Measurements from ENCODE around the gene CDKAL1. TPM values are rescaled to one million over a fixed set of nuclear protein-coding genes. Genes with fewer than 3 reads are reported as not detected.
"Not testable (repeated sequence)": the region's sequence is repeated elsewhere in the genome, so short reads cannot be mapped to it uniquely, and the experiment has no call there.

CDKAL1 gene
- total RNA-seq, 2 experiments from 2014 or later: 22.6 to 22.7 TPM

DNA sequence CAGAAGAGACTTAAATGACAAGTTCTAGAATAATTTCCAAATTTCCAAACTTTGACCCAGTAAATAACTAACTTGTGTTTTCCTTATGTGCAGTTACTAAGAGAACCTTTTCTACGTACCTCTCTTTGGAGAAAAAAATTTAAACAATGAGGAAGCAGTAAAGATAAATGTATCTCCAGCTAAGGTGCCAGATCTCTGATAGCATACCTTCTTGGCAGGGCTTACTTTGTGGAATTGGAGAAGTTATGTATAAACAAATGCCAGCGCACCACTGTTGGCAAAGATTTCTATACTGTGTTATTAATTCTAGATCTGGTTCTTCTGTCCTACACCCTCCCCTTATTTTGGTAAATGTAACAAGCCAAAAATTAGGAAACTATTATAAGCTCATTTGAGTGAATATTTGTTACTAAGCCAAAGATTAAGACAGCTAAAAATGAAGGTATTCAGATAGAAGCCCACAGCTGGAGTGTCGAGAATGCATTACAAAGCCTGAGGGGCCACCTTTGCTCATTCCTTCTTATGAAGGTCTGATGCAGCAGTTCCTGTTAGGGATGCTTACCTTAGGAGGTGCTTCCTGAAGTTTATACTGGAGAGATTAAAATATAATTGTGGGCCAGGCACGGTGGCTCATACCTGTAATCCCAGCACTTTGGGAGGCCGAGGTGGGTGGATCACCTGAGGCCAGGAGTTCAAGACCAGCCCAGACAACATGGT, 686.2 kb downstream of the CDKAL1 start:
- H3K36me3 Mint-ChIP-seq: peaks cover 41% of the 10 kb centered on the region

GRCh38 chr6:21222656-21223055, 688.4 kb downstream of the CDKAL1 start:
- Mint-ChIP-seq H3K4me1 (no peaks in the 10 kb centered on the region), H3K36me3 (peaks cover 49% of the 10 kb centered on the region), H3K4me3 (no peak overlapping the region), H3K27ac (no peak overlapping the region), H3K27me3 (no peaks in the 10 kb centered on the region), H3K9me3 (no peaks in the 10 kb centered on the region)
- DNase-seq: no peak

More for the DNA sequence above, 686.2 kb downstream of the CDKAL1 start:
- Mint-ChIP-seq H3K4me1 (no peaks in the 10 kb centered on the region), H3K27ac (no peak overlapping the region), H3K27me3 (no peaks in the 10 kb centered on the region), H3K4me3 (no peak overlapping the region), H3K9me3 (no peaks in the 10 kb centered on the region)
- no peak for DNase-seq

GRCh38 chr6:21225912-21226311, 691.7 kb downstream of the CDKAL1 start:
- Mint-ChIP-seq H3K27me3 (no peaks in the 10 kb centered on the region), H3K36me3 (peaks cover 59% of the 10 kb centered on the region), H3K9me3 (no peaks in the 10 kb centered on the region), H3K4me3 (no peak overlapping the region), H3K4me1 (no peaks in the 10 kb centered on the region), H3K27ac (no peak overlapping the region)
- DNase-seq: no peak

GRCh38 chr6:21227486-21227885, 693.2 kb downstream of the CDKAL1 start:
- no peak overlapping the region for H3K27ac Mint-ChIP-seq
- H3K9me3 Mint-ChIP-seq: no peaks in the 10 kb centered on the region
- H3K36me3 Mint-ChIP-seq: peaks cover 64% of the 10 kb centered on the region
- no peaks in the 10 kb centered on the region for H3K27me3 Mint-ChIP-seq
- no peak overlapping the region for H3K4me3 Mint-ChIP-seq
- DNase-seq: no peak
- no peaks in the 10 kb centered on the region for H3K4me1 Mint-ChIP-seq

- Mint-ChIP-seq H3K4me1 (no peaks in the 10 kb centered on the region), H3K9me3 (peaks cover 8% of the 10 kb centered on the region), H3K27ac (no peak overlapping the region), H3K36me3 (peaks cover 65% of the 10 kb centered on the region), H3K4me3 (no peak overlapping the region), H3K27me3 (no peaks in the 10 kb centered on the region)
- no peak for DNase-seq
Measured at GRCh38 chr6:21228411-21228810, 694.2 kb downstream of the CDKAL1 start.

- DNase-seq: no peak
- H3K4me1 Mint-ChIP-seq: no peaks in the 10 kb centered on the region
- no peak overlapping the region for H3K4me3 Mint-ChIP-seq
- no peaks in the 10 kb centered on the region for H3K27me3 Mint-ChIP-seq
- peaks cover 70% of the 10 kb centered on the region for H3K36me3 Mint-ChIP-seq
- peaks cover 11% of the 10 kb centered on the region for H3K9me3 Mint-ChIP-seq
- H3K27ac Mint-ChIP-seq: no peak overlapping the region
Measured at GRCh38 chr6:21228876-21229460, 694.7 kb downstream of the CDKAL1 start.

- Mint-ChIP-seq H3K4me3 (no peak overlapping the region), H3K36me3 (peaks cover 73% of the 10 kb centered on the region), H3K4me1 (no peaks in the 10 kb centered on the region), H3K27me3 (no peaks in the 10 kb centered on the region), H3K9me3 (peaks cover 18% of the 10 kb centered on the region), H3K27ac (no peak overlapping the region)
- DNase-seq: no peak
Measured at GRCh38 chr6:21230536-21230935, 696.3 kb downstream of the CDKAL1 start.

DNA sequence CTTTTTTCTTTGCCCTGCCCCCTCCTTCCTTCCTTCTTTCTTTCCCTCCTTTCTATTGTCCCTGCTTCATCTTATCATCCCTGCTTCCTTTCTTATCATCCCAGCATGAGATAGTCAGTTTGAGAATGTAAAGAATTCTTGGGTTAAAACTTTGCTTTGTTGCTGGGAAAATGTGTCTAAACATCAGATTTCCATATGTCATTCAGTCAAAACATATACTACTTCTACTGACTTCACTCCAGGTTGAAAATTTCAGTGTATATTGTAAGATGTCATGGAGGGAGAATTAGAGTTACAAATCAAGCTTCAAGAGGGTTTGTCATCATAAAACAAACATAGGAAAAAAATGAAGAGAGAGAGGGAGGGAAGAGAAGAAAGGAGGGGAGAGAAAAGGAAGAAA, 700.9 kb downstream of the CDKAL1 start:
- Mint-ChIP-seq H3K4me1 (no peaks in the 10 kb centered on the region), H3K27ac (no peak overlapping the region), H3K9me3 (peaks cover 32% of the 10 kb centered on the region), H3K36me3 (peaks cover 49% of the 10 kb centered on the region), H3K27me3 (no peaks in the 10 kb centered on the region), H3K4me3 (no peak overlapping the region)
- DNase-seq: no peak

DNA sequence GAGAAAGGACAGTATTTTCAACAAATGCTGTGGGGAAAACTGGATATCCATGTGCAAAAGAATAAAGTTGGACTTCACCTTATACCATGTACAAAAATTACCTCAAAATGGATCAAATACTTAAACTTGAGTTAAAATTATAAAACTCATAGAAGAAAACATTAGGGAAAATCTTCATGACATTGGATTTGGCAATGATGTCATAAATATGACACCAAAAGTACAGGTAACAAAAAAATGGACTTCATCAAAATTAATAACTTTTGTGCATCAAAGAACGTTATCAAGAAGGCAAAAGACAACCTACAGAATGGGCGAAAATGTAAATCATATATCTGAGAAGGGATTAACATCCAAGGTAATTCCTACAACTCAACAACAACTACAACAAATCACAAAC, 704.0 kb downstream of the CDKAL1 start:
- peaks cover 20% of the 10 kb centered on the region for H3K36me3 Mint-ChIP-seq
- H3K27ac Mint-ChIP-seq: no peak overlapping the region
- no peak for DNase-seq
- H3K27me3 Mint-ChIP-seq: no peaks in the 10 kb centered on the region
- H3K4me3 Mint-ChIP-seq: no peak overlapping the region
- peaks cover 28% of the 10 kb centered on the region for H3K9me3 Mint-ChIP-seq
- no peaks in the 10 kb centered on the region for H3K4me1 Mint-ChIP-seq

- Mint-ChIP-seq H3K36me3 (no peaks in the 10 kb centered on the region), H3K27me3 (no peaks in the 10 kb centered on the region), H3K9me3 (peaks cover 19% of the 10 kb centered on the region), H3K4me3 (no peak overlapping the region), H3K27ac (no peak overlapping the region), H3K4me1 (no peaks in the 10 kb centered on the region)
- DNase-seq: no peak
Measured at GRCh38 chr6:21240709-21241108, 706.5 kb downstream of the CDKAL1 start.

DNA sequence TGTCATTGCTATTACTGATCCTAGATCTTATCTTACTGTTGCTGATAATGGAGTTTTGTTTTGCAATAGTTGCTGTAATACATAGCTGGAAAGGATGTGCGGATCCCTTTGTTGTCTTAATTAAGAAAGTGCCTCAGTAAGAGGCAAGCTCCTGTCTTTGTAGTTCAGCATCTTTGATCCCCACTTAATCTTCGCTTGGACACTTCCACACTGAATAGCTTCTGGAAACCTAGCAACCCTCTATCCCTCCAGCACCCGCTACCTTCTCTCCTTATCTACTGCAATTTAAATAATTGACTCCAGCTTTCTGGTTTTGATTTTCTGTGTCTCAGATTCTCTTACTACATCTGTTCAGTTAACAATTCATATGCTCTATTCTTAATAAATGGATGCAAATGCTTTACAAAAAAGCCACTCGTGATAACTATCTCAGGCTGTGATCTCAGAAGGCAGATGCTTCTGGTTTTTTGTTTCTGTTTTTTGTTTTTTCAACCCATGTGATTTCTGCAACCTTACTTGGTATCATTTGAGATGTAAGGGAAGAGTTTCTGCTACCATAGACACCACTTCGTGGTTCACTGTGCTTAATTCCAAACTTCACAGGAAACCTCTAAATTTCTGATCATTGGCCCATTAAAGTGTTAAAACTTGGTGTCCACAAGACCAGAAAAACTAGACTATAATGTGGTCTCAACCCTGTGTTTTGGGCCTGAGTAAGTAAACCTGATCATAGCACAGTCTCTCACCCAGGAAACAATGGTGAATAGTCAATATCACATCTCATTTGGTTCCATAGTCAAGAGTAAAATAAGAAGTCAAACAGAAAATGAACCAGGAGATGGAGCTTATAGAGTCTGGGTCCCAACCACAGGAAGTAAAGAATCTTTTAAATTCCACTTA, 707.2 kb downstream of the CDKAL1 start:
- H3K4me3 Mint-ChIP-seq: no peak overlapping the region
- no peak for DNase-seq
- no peaks in the 10 kb centered on the region for H3K4me1 Mint-ChIP-seq
- H3K27me3 Mint-ChIP-seq: no peaks in the 10 kb centered on the region
- peaks cover 19% of the 10 kb centered on the region for H3K9me3 Mint-ChIP-seq
- no peak overlapping the region for H3K27ac Mint-ChIP-seq
- H3K36me3 Mint-ChIP-seq: no peaks in the 10 kb centered on the region

GRCh38 chr6:21244897-21245470, 710.7 kb downstream of the CDKAL1 start:
- H3K36me3 Mint-ChIP-seq: no peaks in the 10 kb centered on the region
- no peaks in the 10 kb centered on the region for H3K4me1 Mint-ChIP-seq
- peaks cover 4% of the 10 kb centered on the region for H3K9me3 Mint-ChIP-seq
- no peaks in the 10 kb centered on the region for H3K27me3 Mint-ChIP-seq
- H3K27ac Mint-ChIP-seq: no peak overlapping the region
- no peak overlapping the region for H3K4me3 Mint-ChIP-seq
- no peak for DNase-seq

DNA sequence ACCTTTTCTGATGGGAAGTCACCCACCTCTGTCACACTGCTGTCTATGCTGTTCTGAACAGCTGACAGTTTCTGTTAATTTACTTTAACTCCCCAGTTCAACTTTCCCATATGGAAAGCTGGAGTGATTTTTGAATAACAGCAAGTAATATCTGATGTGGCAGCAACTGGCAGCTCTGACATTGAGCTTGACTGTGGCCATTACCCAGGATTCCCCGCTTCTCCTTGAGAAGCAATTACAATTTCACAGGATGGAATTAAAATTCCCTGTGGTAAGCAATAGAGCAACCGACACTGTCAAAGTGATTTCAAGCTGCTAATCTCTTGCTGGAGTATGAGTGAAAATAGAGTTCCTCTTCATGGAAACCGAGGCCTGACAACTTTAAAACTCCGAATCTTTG, 711.2 kb downstream of the CDKAL1 start:
- Mint-ChIP-seq H3K27ac (no peak overlapping the region), H3K4me1 (no peaks in the 10 kb centered on the region), H3K9me3 (peaks cover 4% of the 10 kb centered on the region), H3K36me3 (no peaks in the 10 kb centered on the region), H3K27me3 (no peaks in the 10 kb centered on the region), H3K4me3 (no peak overlapping the region)
- DNase-seq: no peak

- Mint-ChIP-seq H3K36me3 (no peaks in the 10 kb centered on the region), H3K4me3 (no peak overlapping the region), H3K27me3 (no peaks in the 10 kb centered on the region), H3K27ac (no peak overlapping the region), H3K4me1 (no peaks in the 10 kb centered on the region), H3K9me3 (peaks cover 4% of the 10 kb centered on the region)
- no peak for DNase-seq
Measured at GRCh38 chr6:21246075-21246474, 711.8 kb downstream of the CDKAL1 start.

- H3K27me3 Mint-ChIP-seq, DNase-seq, H3K36me3 Mint-ChIP-seq, H3K4me3 Mint-ChIP-seq, H3K4me1 Mint-ChIP-seq, H3K27ac Mint-ChIP-seq: not testable (repeated sequence)
- H3K9me3 Mint-ChIP-seq: peaks cover 12% of the 10 kb centered on the region
Measured at GRCh38 chr6:21254460-21254859, 720.2 kb downstream of the CDKAL1 start.

Data from activated naive CD8-positive, alpha-beta T cell treated with anti-CD3 and anti-CD28 coated beads for 36 hours (primary cell).